Spleen (tissue), 11 donors: ENCODE data around the gene LONRF2. TPM values are rescaled to one million over a fixed set of nuclear protein-coding genes. Genes with fewer than 3 reads are reported as not detected.

Source experiments
- DNase-seq: peaks from one replicate; pipeline ENCODE4 v3.0.0-alpha.2; 2020
- H3K27ac ChIP-seq, 8 donors: fragments of 200-600 bp; sonication (generic) in 7 of 8; 1 replicate in 4 of 8; 2 replicates in 4 of 8; pipeline versions ENCODE4 v1.5.0 to v1.8.0; 2016 to 2021; ENCODE audit warnings: inconsistent platforms in 4 of 8, mild to moderate bottlenecking in 4 of 8, moderate library complexity in 1 of 8
- H3K27me3 ChIP-seq, 7 donors: fragments of 200-600 bp; sonication (generic) in 6 of 7; replicated peaks in 1 of 7; 1 replicate in 4 of 7; 2 replicates in 3 of 7; pipeline versions ENCODE4 v1.5.0 to v1.8.0; 2016 to 2021; ENCODE audit warnings: inconsistent platforms in 3 of 7, mild to moderate bottlenecking in 1 of 7
- H3K36me3 ChIP-seq, 6 donors: fragments of 200-600 bp; sonication (generic) in 5 of 6; 1 replicate in 4 of 6; 2 replicates in 2 of 6; pipeline versions ENCODE4 v1.5.0 to v1.8.0; 2016 to 2021; ENCODE audit warnings: inconsistent platforms in 2 of 6
- H3K4me1 ChIP-seq, 6 donors: fragments of 200-600 bp; sonication (generic) in 5 of 6; 1 replicate in 3 of 6; 2 replicates in 3 of 6; pipeline versions ENCODE4 v1.5.0 to v1.8.0; 2016 to 2021; ENCODE audit warnings: inconsistent platforms in 3 of 6
- H3K4me3 ChIP-seq, 8 donors: fragments of 200-600 bp; sonication (generic) in 7 of 8; 1 replicate in 4 of 8; 2 replicates in 4 of 8; pipeline versions ENCODE4 v1.5.0 to v1.8.0; 2016 to 2021; ENCODE audit warnings: inconsistent platforms in 4 of 8, mild to moderate bottlenecking in 4 of 8, moderate library complexity in 2 of 8
- H3K9me3 ChIP-seq, 8 donors: fragments of 200-600 bp; sonication (generic) in 7 of 8; 1 replicate in 4 of 8; 2 replicates in 4 of 8; pipeline versions ENCODE4 v1.5.0 to v1.8.0; 2016 to 2021; ENCODE audit warnings: inconsistent platforms in 4 of 8
- CTCF ChIP-seq, 11 experiments: fragments of 200-600 bp in 7 of 11; fragments of 450-650 bp in 4 of 11; sonication (generic) in 4 of 11; IDR thresholded peaks in 8 of 11; conservative IDR thresholded peaks in 3 of 11; 1 replicate in 7 of 11; 2 replicates in 4 of 11; pipeline versions ENCODE4 v1.4.0 to v1.8.0; 2016 to 2021; ENCODE audit warnings: antibody characterized with exemption in 11 of 11, inconsistent platforms in 4 of 11, mild to moderate bottlenecking in 1 of 11
- POLR2A ChIP-seq, 3 donors: fragments of 450-650 bp; IDR thresholded peaks; one replicate each; pipeline ENCODE4 v1.5.1; 2017; ENCODE audit warnings: antibody characterized with exemption in 3 of 3, mild to moderate bottlenecking in 1 of 3
- POLR2AphosphoS5 ChIP-seq, 3 donors: sonication (generic); formaldehyde crosslinking; IDR thresholded peaks; one replicate each; pipeline ENCODE4 v1.5.1; 2017; ENCODE audit warnings: antibody characterized with exemption in 3 of 3
- WGBS, 5 donors: extraction: QIAGEN DNeasy Blood & Tissue Kit in 3 of 5; methylation state at CpG; one replicate each; pipeline versions ENCODE4 v1.1.5 to v1.1.7; 2013 to 2018; 5-methylcytosine and 5-hydroxymethylcytosine counted together
- intact Hi-C: fragments of 100-400 bp; cut with DNase I; formaldehyde crosslinking; loops from one replicate; pipeline ENCODE4 v1.15.0; 2023; ENCODE audit warnings: low total_unique reads
- polyA plus RNA-seq, 3 donors: library from polyadenylated mRNA; stranded (reverse); fragments of 200-250 nt; gene quantifications; one replicate each; pipeline ENCODE4 v1.2.1, GENCODE V29; 2013
- small RNA-seq, 4 donors: library from RNA; depleted of rRNA; stranded (forward); fragments of <200 nt; gene quantifications; one replicate each; pipeline ENCODE3, GENCODE V24; 2016
- total RNA-seq, 7 donors: library from RNA; depleted of rRNA in 3 of 7; stranded (reverse); fragments of >200 nt in 3 of 7; fragmentation: NEBNext Ultra II Directional in 4 of 7; extraction: Animal tissue kit (Norgen Biotek cat#: 25700) in 4 of 7; gene quantifications; one replicate each; pipeline versions ENCODE4 v1.1.0 to v1.2.1, GENCODE V29; 2016 to 2021
- donor health status: healthy with polysubstance abuse.
- donor health status: DM: no; HTN: no; CAD: no; lungs with moderate emphysema.
- donor health status: DM: no; HTN: no; CAD: no.
- donor health status: Bipolar disorder and iron deficiency.
- donor health status: healthy.
- donor health status: DM: no; HTN: no; CAD: no.
- donor health status: DM: yes; HTN: yes; CAD: no.

The LONRF2 gene
- total and polyA plus RNA-seq, 10 donors = 0.11 to 4.9 (median 1.9) TPM

GRCh38 chr2:100228415-100228814 lies 93.9 kb downstream of the LONRF2 start:
- DNase-seq = no peak
- Histone ChIP-seq H3K36me3 (no peaks in the 10 kb centered on the region), H3K9me3 (no peaks in the 10 kb centered on the region), H3K4me1 (no peaks in the 10 kb centered on the region), H3K27me3 (no peaks in the 10 kb centered on the region), H3K27ac (no peak overlapping the region), H3K4me3 (no peak overlapping the region)
- no peak for TF ChIP-seq POLR2A (IDR thresholded peaks at IDR 0.05)
- TF ChIP-seq CTCF (IDR thresholded peaks at IDR 0.05 in 8 of 11, conservative IDR thresholded peaks at IDR 0.05 in 3 of 11) = no peak
- no peak for TF ChIP-seq POLR2AphosphoS5 (IDR thresholded peaks at IDR 0.05)
- WGBS, 5 donors = 79 to 92% (median 82%) methylated on average over 3 of the region's 3 CpGs
- intact Hi-C loops = no loop called here

- no peak for TF ChIP-seq POLR2AphosphoS5 (IDR thresholded peaks at IDR 0.05)
- no peak for TF ChIP-seq POLR2A (IDR thresholded peaks at IDR 0.05)
- TF ChIP-seq CTCF (IDR thresholded peaks at IDR 0.05 in 8 of 11, conservative IDR thresholded peaks at IDR 0.05 in 3 of 11) = no peak
- H3K36me3 ChIP-seq = no peaks in the 10 kb centered on the region
- H3K27ac ChIP-seq = no peak overlapping the region
- no peak overlapping the region for H3K4me3 ChIP-seq
- no peaks in the 10 kb centered on the region for H3K27me3 ChIP-seq
- no peaks in the 10 kb centered on the region for H3K9me3 ChIP-seq
- no peak for DNase-seq
- intact Hi-C loops = no loop called here
- WGBS, 5 donors = 63 to 83% (median 75%) methylated on average over 3 of the region's 3 CpGs
- no peaks in the 10 kb centered on the region for H3K4me1 ChIP-seq
These were observed 97.2 kb downstream of the LONRF2 start for GRCh38 chr2:100224988-100225710.

GRCh38 chr2:100223502-100223901 lies 98.8 kb downstream of the LONRF2 start:
- intact Hi-C loops = no loop called here
- Histone ChIP-seq H3K4me1 (no peaks in the 10 kb centered on the region), H3K9me3 (no peaks in the 10 kb centered on the region), H3K27me3 (no peaks in the 10 kb centered on the region), H3K27ac (no peak overlapping the region), H3K36me3 (no peaks in the 10 kb centered on the region), H3K4me3 (no peak overlapping the region)
- no peak for DNase-seq
- 83 to 92% (median 87%) methylated on average over 6 of the region's 6 CpGs for WGBS, 5 donors
- no peak for TF ChIP-seq POLR2AphosphoS5 (IDR thresholded peaks at IDR 0.05)
- no peak for TF ChIP-seq CTCF (IDR thresholded peaks at IDR 0.05 in 8 of 11, conservative IDR thresholded peaks at IDR 0.05 in 3 of 11)
- no peak for TF ChIP-seq POLR2A (IDR thresholded peaks at IDR 0.05)

Small RNA genes within 50 kb of the gene (small RNA-seq; reads per million reads assigned to genes)
- 0 reads per million in 4 donors for gene AC012493.2

Other genes starting within 250 kb of the LONRF2 start
- 10 to 100 TPM; 39.5 to 92.2 (median 72.9) TPM for gene AFF3, start 179.9 kb downstream of the LONRF2 start, total RNA-seq
- gene AFF3, start 179.9 kb downstream of the LONRF2 start, polyA plus RNA-seq = 1 to 10 TPM; 6.0 to 9.1 (median 8.5) TPM
- 1 to 10 TPM; 4.7 to 9.7 (median 6.9) TPM for gene CHST10, start 95.2 kb upstream of the LONRF2 start, total RNA-seq
- gene CHST10, start 95.2 kb upstream of the LONRF2 start, polyA plus RNA-seq = 1 to 10 TPM; 4.0 to 5.7 (median 5.4) TPM
- gene NMS, start 148.0 kb upstream of the LONRF2 start, total RNA-seq = not detected
- gene NMS, start 148.0 kb upstream of the LONRF2 start, polyA plus RNA-seq = not detected
- gene PDCL3, start 240.5 kb upstream of the LONRF2 start, total RNA-seq = 10 to 100 TPM in 6 of 7 donors, 1 to 10 TPM in 1; 9.4 to 17.1 (median 12.5) TPM
- 10 to 100 TPM; 19.3 to 25.1 (median 22.7) TPM for gene PDCL3, start 240.5 kb upstream of the LONRF2 start, polyA plus RNA-seq